HEK293 (cell line): ENCODE data around the gene BIRC7.

ENCODE experiments used
- CTCF ChIA-PET: fragments of 350-600 bp; formaldehyde crosslinking; extraction: SDS; loops from one replicate; lab custom pipeline; 2021; ENCODE audit warnings: antibody characterized with exemption; lab: Yijun Ruan, JAX
- POLR2A ChIA-PET: fragments of 300-600 bp; formaldehyde crosslinking; extraction: SDS; loops from one replicate; lab custom pipeline; 2020; ENCODE audit warnings: antibody characterized with exemption, inconsistent platforms; lab: Yijun Ruan, JAX
- H3K27ac ChIP-seq: fragments of 200-500 bp; sonication (Bioruptor generic); 2 replicates; pipeline ENCODE4 v1.5.1; 2014; ENCODE audit warnings: low read depth, low read length, control low read depth, inconsistent platforms; ENCODE audit errors: extremely low read depth
- H3K36me3 ChIP-seq, 2 experiments: fragments of 200-500 bp in 1 of 2; sonication (Bioruptor generic) in 1 of 2; 1 replicate in 1 of 2; 2 replicates in 1 of 2; pipeline ENCODE4 v1.5.1; 2014 to 2017; ENCODE audit warnings: inconsistent platforms in 2 of 2, low read length in 2 of 2; ENCODE audit not compliant: control insufficient read depth in 2 of 2, insufficient read depth in 1 of 2
- H3K4me1 ChIP-seq: fragments of 200-500 bp; sonication (Bioruptor generic); 2 replicates; pipeline ENCODE4 v1.5.1; 2014; ENCODE audit warnings: mild to moderate bottlenecking, low read length, inconsistent platforms; ENCODE audit not compliant: control insufficient read depth, insufficient read depth
- H3K4me3 ChIP-seq: 2 replicates; pipeline ENCODE4 v1.5.1; 2011; ENCODE audit warnings: low read depth, mild to moderate bottlenecking, control low read depth, low read length, moderate library complexity
- H3K9me3 ChIP-seq: fragments of 200-500 bp; sonication (Bioruptor generic); 2 replicates; pipeline ENCODE4 v1.5.1; 2014; ENCODE audit warnings: low read depth, low read length, inconsistent platforms; ENCODE audit not compliant: control insufficient read depth, insufficient read depth
- KLF10 ChIP-seq: fragments of 450-650 bp; IDR thresholded peaks from 2 replicates; pipeline ENCODE4 v1.5.1; 2018; ENCODE audit warnings: missing biosample characterization, mild to moderate bottlenecking, missing genetic modification characterization
- PRDM1 ChIP-seq: fragments of 450-650 bp; formaldehyde crosslinking; IDR thresholded peaks from 2 replicates; pipeline ENCODE4; 2016; ENCODE audit warnings: missing biosample characterization, missing genetic modification characterization
- ZBTB48 ChIP-seq: fragments of 450-650 bp; formaldehyde crosslinking; IDR thresholded peaks from 2 replicates; pipeline ENCODE4 v1.5.1; 2016; ENCODE audit warnings: missing biosample characterization, missing genetic modification characterization
- ZNF223 ChIP-seq: fragments of 450-650 bp; formaldehyde crosslinking; IDR thresholded peaks from 2 replicates; pipeline ENCODE4 v1.5.1; 2016; ENCODE audit warnings: missing biosample characterization, missing genetic modification characterization
- ZNF23 ChIP-seq: fragments of 450-650 bp; formaldehyde crosslinking; IDR thresholded peaks from 2 replicates; pipeline ENCODE4 v1.5.1; 2016; ENCODE audit warnings: missing biosample characterization, missing genetic modification characterization, borderline replicate concordance
- ZNF239 ChIP-seq: fragments of 450-650 bp; formaldehyde crosslinking; IDR thresholded peaks from 2 replicates; pipeline ENCODE4 v1.5.1; 2016; ENCODE audit warnings: missing biosample characterization, missing genetic modification characterization
- ZNF292 ChIP-seq: fragments of 450-650 bp; formaldehyde crosslinking; IDR thresholded peaks from 2 replicates; pipeline ENCODE4 v1.5.1; 2016; ENCODE audit warnings: low read depth, missing biosample characterization, missing genetic modification characterization, borderline replicate concordance
- ZNF394 ChIP-seq: fragments of 450-650 bp; formaldehyde crosslinking; IDR thresholded peaks from 2 replicates; pipeline ENCODE4 v1.5.1; 2016; ENCODE audit warnings: missing biosample characterization, missing genetic modification characterization, mild to moderate bottlenecking, moderate library complexity, borderline replicate concordance
- ZNF514 ChIP-seq: fragments of 450-650 bp; formaldehyde crosslinking; IDR thresholded peaks from 2 replicates; pipeline ENCODE4 v1.5.1; 2016; ENCODE audit warnings: missing biosample characterization, missing genetic modification characterization
- ZNF521 ChIP-seq: fragments of 450-650 bp; formaldehyde crosslinking; IDR thresholded peaks from 2 replicates; pipeline ENCODE4 v1.5.1; 2017; ENCODE audit warnings: missing biosample characterization, mild to moderate bottlenecking, missing genetic modification characterization
- ZNF626 ChIP-seq: fragments of 450-650 bp; sonication (Bioruptor Pico); formaldehyde crosslinking; IDR thresholded peaks from 2 replicates; pipeline ENCODE4 v1.5.1; 2018; ENCODE audit warnings: missing biosample characterization, missing genetic modification characterization, inconsistent platforms
- ZNF837 ChIP-seq: fragments of 450-650 bp; formaldehyde crosslinking; IDR thresholded peaks from 2 replicates; pipeline ENCODE4 v1.5.1; 2016; ENCODE audit warnings: missing biosample characterization, missing genetic modification characterization
- ZSCAN30 ChIP-seq: fragments of 450-650 bp; IDR thresholded peaks from 2 replicates; pipeline ENCODE4 v1.5.1; 2018; ENCODE audit warnings: missing biosample characterization, mild to moderate bottlenecking, missing genetic modification characterization, moderate library complexity
- TF ChIP-seq, protein P1 (sequence below): fragments of 450-650 bp; formaldehyde crosslinking; IDR thresholded peaks from 2 replicates; pipeline ENCODE4 v1.5.1; 2017; ENCODE audit warnings: missing biosample characterization, mild to moderate bottlenecking, missing genetic modification characterization, moderate library complexity
- TF ChIP-seq, protein P2 (sequence below): fragments of 450-650 bp; formaldehyde crosslinking; IDR thresholded peaks from 2 replicates; pipeline ENCODE4 v1.5.1; 2017; ENCODE audit warnings: missing biosample characterization, missing genetic modification characterization
- TF ChIP-seq, protein P3 (sequence below): fragments of 450-650 bp; formaldehyde crosslinking; IDR thresholded peaks from 2 replicates; pipeline ENCODE4 v1.5.1; 2016; ENCODE audit warnings: missing biosample characterization, missing genetic modification characterization
- TF ChIP-seq, protein P4 (sequence below): fragments of 450-650 bp; formaldehyde crosslinking; IDR thresholded peaks from 2 replicates; pipeline ENCODE4 v1.5.1; 2016; ENCODE audit warnings: missing biosample characterization, missing genetic modification characterization
- TF ChIP-seq, protein P5 (sequence below): fragments of 450-650 bp; formaldehyde crosslinking; IDR thresholded peaks from 2 replicates; pipeline ENCODE4 v1.5.1; 2016; ENCODE audit warnings: missing biosample characterization, missing genetic modification characterization
- TF ChIP-seq, protein P6 (sequence below): fragments of 450-650 bp; formaldehyde crosslinking; IDR thresholded peaks from 2 replicates; pipeline ENCODE4 v1.5.1; 2016; ENCODE audit warnings: missing biosample characterization, missing genetic modification characterization
- TF ChIP-seq, protein P7 (sequence below): fragments of 450-650 bp; formaldehyde crosslinking; IDR thresholded peaks from 2 replicates; pipeline ENCODE4 v1.5.1; 2016; ENCODE audit warnings: missing biosample characterization, missing genetic modification characterization, borderline replicate concordance

Gene BIRC7

DNA sequence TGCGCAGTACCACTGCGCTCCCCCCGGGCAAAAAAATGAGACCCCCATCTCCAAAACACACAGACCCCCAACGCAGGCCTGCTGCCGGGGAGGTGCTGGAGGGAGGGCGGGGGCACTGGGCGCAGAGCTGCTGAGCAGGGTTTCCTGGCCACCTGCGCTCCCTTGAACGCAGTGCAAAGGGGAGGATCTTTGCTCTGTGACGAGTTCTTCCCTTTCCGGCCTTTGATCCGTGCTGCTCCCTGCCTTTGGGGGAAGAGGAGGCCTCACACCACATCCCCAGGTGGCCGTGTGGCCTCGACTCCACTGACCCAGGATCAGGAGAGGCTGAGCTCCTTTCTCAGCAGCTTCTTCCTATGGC lies 48.4 kb downstream of the BIRC7 start:
- Histone ChIP-seq H3K4me1 (no peaks in the 10 kb centered on the region), H3K36me3 (peaks cover 9 to 95% of the 10 kb centered on the region in 2 experiments; a peak in 2 of 3 replicates), H3K27ac (no peak overlapping the region), H3K9me3 (no peaks in the 10 kb centered on the region), H3K4me3 (no peak overlapping the region)
- TF ChIP-seq, protein P1, sequence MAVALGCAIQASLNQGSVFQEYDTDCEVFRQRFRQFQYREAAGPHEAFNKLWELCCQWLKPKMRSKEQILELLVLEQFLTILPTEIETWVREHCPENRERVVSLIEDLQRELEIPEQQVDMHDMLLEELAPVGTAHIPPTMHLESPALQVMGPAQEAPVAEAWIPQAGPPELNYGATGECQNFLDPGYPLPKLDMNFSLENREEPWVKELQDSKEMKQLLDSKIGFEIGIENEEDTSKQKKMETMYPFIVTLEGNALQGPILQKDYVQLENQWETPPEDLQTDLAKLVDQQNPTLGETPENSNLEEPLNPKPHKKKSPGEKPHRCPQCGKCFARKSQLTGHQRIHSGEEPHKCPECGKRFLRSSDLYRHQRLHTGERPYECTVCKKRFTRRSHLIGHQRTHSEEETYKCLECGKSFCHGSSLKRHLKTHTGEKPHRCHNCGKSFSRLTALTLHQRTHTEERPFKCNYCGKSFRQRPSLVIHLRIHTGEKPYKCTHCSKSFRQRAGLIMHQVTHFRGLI (tag by site-specific recombination): no peak
- TF ChIP-seq, protein P2, sequence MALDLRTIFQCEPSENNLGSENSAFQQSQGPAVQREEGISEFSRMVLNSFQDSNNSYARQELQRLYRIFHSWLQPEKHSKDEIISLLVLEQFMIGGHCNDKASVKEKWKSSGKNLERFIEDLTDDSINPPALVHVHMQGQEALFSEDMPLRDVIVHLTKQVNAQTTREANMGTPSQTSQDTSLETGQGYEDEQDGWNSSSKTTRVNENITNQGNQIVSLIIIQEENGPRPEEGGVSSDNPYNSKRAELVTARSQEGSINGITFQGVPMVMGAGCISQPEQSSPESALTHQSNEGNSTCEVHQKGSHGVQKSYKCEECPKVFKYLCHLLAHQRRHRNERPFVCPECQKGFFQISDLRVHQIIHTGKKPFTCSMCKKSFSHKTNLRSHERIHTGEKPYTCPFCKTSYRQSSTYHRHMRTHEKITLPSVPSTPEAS (tag by site-specific recombination): no peak
- TF ChIP-seq ZNF223 (tag by site-specific recombination) (no peak), ZNF23 (tag by site-specific recombination) (no peak), ZBTB48 (tag by site-specific recombination) (no peak), ZNF239 (tag by site-specific recombination) (no peak), ZSCAN30 (no peak), ZNF521 (tag by site-specific recombination) (no peak), ZNF394 (tag by site-specific recombination) (no peak), KLF10 (tag by site-specific recombination) (no peak), ZNF292 (no peak), ZNF514 (tag by site-specific recombination) (no peak), ZNF837 (tag by site-specific recombination) (no peak), PRDM1 (tag by site-specific recombination) (no peak), ZNF626 (tag by site-specific recombination) (no peak)
- TF ChIP-seq, protein P3, sequence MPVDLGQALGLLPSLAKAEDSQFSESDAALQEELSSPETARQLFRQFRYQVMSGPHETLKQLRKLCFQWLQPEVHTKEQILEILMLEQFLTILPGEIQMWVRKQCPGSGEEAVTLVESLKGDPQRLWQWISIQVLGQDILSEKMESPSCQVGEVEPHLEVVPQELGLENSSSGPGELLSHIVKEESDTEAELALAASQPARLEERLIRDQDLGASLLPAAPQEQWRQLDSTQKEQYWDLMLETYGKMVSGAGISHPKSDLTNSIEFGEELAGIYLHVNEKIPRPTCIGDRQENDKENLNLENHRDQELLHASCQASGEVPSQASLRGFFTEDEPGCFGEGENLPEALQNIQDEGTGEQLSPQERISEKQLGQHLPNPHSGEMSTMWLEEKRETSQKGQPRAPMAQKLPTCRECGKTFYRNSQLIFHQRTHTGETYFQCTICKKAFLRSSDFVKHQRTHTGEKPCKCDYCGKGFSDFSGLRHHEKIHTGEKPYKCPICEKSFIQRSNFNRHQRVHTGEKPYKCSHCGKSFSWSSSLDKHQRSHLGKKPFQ: no peak
- TF ChIP-seq, protein P4, sequence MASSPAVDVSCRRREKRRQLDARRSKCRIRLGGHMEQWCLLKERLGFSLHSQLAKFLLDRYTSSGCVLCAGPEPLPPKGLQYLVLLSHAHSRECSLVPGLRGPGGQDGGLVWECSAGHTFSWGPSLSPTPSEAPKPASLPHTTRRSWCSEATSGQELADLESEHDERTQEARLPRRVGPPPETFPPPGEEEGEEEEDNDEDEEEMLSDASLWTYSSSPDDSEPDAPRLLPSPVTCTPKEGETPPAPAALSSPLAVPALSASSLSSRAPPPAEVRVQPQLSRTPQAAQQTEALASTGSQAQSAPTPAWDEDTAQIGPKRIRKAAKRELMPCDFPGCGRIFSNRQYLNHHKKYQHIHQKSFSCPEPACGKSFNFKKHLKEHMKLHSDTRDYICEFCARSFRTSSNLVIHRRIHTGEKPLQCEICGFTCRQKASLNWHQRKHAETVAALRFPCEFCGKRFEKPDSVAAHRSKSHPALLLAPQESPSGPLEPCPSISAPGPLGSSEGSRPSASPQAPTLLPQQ: no peak
- TF ChIP-seq, protein P5, sequence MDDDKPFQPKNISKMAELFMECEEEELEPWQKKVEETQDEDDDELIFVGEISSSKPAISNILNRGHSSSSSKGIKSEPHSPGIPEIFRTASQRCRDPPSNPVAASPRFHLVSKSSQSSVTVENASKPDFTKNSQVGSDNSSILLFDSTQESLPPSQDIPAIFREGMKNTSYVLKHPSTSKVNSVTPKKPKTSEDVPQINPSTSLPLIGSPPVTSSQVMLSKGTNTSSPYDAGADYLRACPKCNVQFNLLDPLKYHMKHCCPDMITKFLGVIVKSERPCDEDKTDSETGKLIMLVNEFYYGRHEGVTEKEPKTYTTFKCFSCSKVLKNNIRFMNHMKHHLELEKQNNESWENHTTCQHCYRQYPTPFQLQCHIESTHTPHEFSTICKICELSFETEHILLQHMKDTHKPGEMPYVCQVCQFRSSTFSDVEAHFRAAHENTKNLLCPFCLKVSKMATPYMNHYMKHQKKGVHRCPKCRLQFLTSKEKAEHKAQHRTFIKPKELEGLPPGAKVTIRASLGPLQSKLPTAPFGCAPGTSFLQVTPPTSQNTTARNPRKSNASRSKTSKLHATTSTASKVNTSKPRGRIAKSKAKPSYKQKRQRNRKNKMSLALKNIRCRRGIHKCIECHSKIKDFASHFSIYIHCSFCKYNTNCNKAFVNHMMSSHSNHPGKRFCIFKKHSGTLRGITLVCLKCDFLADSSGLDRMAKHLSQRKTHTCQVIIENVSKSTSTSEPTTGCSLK: no peak
- TF ChIP-seq, protein P6, sequence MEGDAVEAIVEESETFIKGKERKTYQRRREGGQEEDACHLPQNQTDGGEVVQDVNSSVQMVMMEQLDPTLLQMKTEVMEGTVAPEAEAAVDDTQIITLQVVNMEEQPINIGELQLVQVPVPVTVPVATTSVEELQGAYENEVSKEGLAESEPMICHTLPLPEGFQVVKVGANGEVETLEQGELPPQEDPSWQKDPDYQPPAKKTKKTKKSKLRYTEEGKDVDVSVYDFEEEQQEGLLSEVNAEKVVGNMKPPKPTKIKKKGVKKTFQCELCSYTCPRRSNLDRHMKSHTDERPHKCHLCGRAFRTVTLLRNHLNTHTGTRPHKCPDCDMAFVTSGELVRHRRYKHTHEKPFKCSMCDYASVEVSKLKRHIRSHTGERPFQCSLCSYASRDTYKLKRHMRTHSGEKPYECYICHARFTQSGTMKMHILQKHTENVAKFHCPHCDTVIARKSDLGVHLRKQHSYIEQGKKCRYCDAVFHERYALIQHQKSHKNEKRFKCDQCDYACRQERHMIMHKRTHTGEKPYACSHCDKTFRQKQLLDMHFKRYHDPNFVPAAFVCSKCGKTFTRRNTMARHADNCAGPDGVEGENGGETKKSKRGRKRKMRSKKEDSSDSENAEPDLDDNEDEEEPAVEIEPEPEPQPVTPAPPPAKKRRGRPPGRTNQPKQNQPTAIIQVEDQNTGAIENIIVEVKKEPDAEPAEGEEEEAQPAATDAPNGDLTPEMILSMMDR (tag by site-specific recombination): no peak
- TF ChIP-seq, protein P7, sequence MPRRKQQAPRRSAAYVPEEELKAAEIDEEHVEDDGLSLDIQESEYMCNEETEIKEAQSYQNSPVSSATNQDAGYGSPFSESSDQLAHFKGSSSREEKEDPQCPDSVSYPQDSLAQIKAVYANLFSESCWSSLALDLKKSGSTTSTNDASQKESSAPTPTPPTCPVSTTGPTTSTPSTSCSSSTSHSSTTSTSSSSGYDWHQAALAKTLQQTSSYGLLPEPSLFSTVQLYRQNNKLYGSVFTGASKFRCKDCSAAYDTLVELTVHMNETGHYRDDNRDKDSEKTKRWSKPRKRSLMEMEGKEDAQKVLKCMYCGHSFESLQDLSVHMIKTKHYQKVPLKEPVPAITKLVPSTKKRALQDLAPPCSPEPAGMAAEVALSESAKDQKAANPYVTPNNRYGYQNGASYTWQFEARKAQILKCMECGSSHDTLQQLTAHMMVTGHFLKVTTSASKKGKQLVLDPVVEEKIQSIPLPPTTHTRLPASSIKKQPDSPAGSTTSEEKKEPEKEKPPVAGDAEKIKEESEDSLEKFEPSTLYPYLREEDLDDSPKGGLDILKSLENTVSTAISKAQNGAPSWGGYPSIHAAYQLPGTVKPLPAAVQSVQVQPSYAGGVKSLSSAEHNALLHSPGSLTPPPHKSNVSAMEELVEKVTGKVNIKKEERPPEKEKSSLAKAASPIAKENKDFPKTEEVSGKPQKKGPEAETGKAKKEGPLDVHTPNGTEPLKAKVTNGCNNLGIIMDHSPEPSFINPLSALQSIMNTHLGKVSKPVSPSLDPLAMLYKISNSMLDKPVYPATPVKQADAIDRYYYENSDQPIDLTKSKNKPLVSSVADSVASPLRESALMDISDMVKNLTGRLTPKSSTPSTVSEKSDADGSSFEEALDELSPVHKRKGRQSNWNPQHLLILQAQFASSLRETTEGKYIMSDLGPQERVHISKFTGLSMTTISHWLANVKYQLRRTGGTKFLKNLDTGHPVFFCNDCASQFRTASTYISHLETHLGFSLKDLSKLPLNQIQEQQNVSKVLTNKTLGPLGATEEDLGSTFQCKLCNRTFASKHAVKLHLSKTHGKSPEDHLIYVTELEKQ (tag by site-specific recombination): no peak
- ChIA-PET POLR2A (no interaction called here), CTCF (interaction anchor here (0.7 to 1.5 kb wide), 2 partner anchors 61 to 275 kb away, joined by 4 to 5 read pairs; no protein-coding TSS in a partner anchor)
